ENCODE results near the gene VGLL4. TPM values are rescaled to one million over a fixed set of nuclear protein-coding genes. Genes with fewer than 3 reads are reported as not detected.

The VGLL4 gene
- total RNA-seq, 1 donor from 2014 or later = 99.4 TPM

DNA sequence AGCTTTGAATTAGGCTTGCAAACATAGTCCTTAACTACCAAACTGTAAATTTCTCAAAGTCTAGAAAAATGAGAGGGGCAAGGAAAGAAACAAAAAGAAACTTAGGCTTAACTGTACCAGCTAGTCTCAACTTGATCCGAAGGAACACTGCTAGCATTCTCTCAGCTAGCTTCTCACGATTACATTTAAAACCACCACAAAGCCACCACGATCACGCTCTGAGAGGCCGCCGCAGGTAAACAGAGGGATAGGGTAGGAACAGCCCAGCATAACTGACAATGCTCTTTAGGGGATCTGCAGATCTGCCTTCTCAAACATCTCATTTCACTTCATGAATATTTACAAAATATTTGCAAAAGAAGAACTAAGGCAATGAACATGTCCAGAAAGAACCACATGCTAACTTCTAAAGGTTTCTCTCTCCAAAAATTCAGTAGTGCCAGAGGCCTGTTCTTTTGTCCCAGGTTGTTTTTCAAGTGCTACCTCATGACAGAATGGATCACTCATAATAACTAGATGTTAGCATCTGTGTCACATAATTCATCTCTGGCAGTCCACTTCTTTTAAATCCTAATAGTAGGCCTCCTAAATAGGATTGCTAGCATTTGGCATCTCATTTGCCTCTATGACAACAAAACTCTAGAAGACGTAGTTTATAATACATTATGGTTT, 18.9 kb downstream of the VGLL4 start:
- H3K9me3 ChIP-seq = no peaks in the 10 kb centered on the region
- H3K36me3 ChIP-seq = no peaks in the 10 kb centered on the region
- H3K4me3 ChIP-seq = no peak overlapping the region
- H3K4me1 ChIP-seq = peaks cover 73% of the 10 kb centered on the region
- no peaks in the 10 kb centered on the region for H3K27me3 ChIP-seq
- H3K27ac ChIP-seq = no peak overlapping the region
- no peak for TF ChIP-seq POLR2AphosphoS5 (IDR thresholded peaks at IDR 0.05; ENCODE audit: insufficient read depth in 1 of 2, low read depth in 1 of 2)
- no peak for TF ChIP-seq CTCF (IDR thresholded peaks at IDR 0.05)
- no peak for TF ChIP-seq POLR2A (IDR thresholded peaks at IDR 0.05)
- DNase-seq (ENCODE audit: extremely low spot score in 2 of 2) = no peak
- intact Hi-C loops (cut with DNase I) = no loop called here

- peak in 1 of 2 donors; percentile 47 for DNase-seq (ENCODE audit: extremely low spot score in 2 of 2)
- intact Hi-C loops (cut with DNase I) = no loop called here
- no peak overlapping the region for H3K27ac ChIP-seq
- H3K9me3 ChIP-seq = no peaks in the 10 kb centered on the region
- TF ChIP-seq POLR2A (IDR thresholded peaks at IDR 0.05) (no peak), POLR2AphosphoS5 (IDR thresholded peaks at IDR 0.05; ENCODE audit: insufficient read depth in 1 of 2, low read depth in 1 of 2) (no peak), CTCF (IDR thresholded peaks at IDR 0.05) (no peak)
- H3K4me3 ChIP-seq = no peak overlapping the region
- no peaks in the 10 kb centered on the region for H3K27me3 ChIP-seq
- H3K36me3 ChIP-seq = no peaks in the 10 kb centered on the region
- H3K4me1 ChIP-seq = peaks cover 74% of the 10 kb centered on the region
Measured at GRCh38 chr3:11624161-11624560, 19.6 kb downstream of the VGLL4 start.

DNA sequence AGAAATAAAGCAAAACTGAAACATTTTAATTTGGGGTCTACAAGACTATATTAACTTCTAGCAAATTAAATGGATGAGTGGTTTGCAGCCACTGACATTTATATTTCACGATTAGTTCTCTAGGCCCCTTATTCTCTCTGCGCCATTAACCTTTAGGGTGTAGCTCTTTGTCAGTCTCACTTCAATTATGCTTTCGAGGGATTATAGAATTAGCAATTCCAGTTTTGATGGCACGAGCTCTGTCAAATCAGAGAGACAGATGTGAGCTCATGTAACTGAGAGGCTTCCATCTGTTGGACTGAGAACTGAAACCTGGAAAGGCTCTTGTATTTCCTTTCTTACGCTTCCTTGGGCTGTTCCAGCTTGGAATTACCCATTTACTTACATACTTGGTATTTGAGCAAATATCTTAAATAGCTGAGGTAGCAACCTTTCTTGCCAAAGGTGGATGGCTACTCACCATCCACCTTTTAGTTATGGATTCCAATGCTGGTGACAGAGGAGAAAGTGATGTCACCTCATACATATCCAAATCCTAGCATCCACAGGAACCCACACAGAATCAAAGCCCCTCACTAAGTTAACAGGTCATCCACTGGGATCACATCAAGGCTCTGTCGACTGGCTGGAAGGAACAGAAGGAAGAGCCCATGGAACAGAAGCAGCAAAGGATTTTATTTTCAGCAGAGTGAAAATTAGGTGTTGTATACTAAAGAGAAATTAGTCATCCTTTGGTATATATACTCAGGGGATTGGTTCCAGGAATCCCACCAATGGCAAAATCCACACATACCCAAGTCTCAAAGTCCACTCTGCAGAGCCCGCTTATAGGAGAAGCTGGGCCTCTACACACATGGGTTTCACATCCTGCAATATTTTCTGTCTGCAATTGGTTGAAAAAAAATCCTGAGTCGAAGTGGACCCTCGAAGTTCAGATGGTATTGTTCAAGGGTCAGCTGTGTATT, 20.8 kb downstream of the VGLL4 start:
- no peaks in the 10 kb centered on the region for H3K9me3 ChIP-seq
- no peak overlapping the region for H3K4me3 ChIP-seq
- intact Hi-C loops (cut with DNase I) = no loop called here
- H3K27me3 ChIP-seq = no peaks in the 10 kb centered on the region
- no peak for TF ChIP-seq POLR2A (IDR thresholded peaks at IDR 0.05)
- TF ChIP-seq CTCF (IDR thresholded peaks at IDR 0.05) = no peak
- no peak for TF ChIP-seq POLR2AphosphoS5 (IDR thresholded peaks at IDR 0.05; ENCODE audit: insufficient read depth in 1 of 2, low read depth in 1 of 2)
- H3K27ac ChIP-seq = no peak overlapping the region
- peak in 1 of 2 donors; percentile 29 for DNase-seq (ENCODE audit: extremely low spot score in 2 of 2)
- H3K4me1 ChIP-seq = peaks cover 80% of the 10 kb centered on the region
- no peaks in the 10 kb centered on the region for H3K36me3 ChIP-seq

- intact Hi-C loops (cut with DNase I) = no loop called here
- Histone ChIP-seq H3K4me3 (no peak overlapping the region), H3K36me3 (no peaks in the 10 kb centered on the region), H3K4me1 (peaks cover 89% of the 10 kb centered on the region), H3K27ac (no peak overlapping the region), H3K9me3 (no peaks in the 10 kb centered on the region), H3K27me3 (no peaks in the 10 kb centered on the region)
- no peak for DNase-seq (ENCODE audit: extremely low spot score in 2 of 2)
- TF ChIP-seq POLR2A (IDR thresholded peaks at IDR 0.05) = no peak
- no peak for TF ChIP-seq CTCF (IDR thresholded peaks at IDR 0.05)
- TF ChIP-seq POLR2AphosphoS5 (IDR thresholded peaks at IDR 0.05; ENCODE audit: insufficient read depth in 1 of 2, low read depth in 1 of 2) = no peak
Measured at GRCh38 chr3:11621077-11621476, 22.6 kb downstream of the VGLL4 start.
